H54 (cell line): ENCODE results near the gene SLC1A7.

Experiments used
- DNase-seq: peaks from one replicate; pipeline ENCODE4 v3.0.0; 2011; ENCODE audit warnings: low spot score, mixed read lengths; ENCODE audit not compliant: insufficient read length
- FAIRE-seq: peaks from 3 replicates; lab custom pipeline; 2011; peaks lifted over from hg19 to GRCh38; lab: Jason Lieb, UNC
- POLR2A ChIP-seq: IDR thresholded peaks from 2 replicates; pipeline ENCODE4 v1.6.1; 2011; ENCODE audit warnings: low read depth, mild to moderate bottlenecking, low read length

SLC1A7 gene

DNA sequence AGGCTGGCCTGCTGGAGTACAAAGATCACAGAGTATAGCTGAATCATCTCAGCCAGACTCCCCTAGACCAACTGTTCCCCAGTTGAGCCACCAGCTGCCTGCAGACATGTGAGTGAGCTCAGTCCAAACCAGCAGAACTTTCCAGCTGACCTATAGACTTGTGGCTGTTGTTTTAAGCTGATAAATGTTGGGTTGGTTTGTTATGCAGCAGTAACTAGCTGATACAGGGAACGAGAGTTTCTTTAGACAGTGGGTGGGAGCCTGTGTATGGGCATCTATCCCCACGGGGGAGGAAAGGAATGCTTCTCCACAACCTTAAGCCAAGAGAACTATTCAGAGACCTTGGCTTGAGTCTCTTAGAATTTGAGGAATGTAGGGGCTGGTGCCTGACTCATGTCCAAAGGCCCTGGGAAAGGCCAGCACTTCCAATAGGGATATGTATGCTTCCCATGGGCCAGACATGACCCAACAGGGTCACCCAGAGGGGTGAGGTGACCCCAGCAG is 30.1 kb downstream of the SLC1A7 start:
- peak; percentile 73 for DNase-seq
- no peak for TF ChIP-seq POLR2A
- no peak for FAIRE-seq

DNA sequence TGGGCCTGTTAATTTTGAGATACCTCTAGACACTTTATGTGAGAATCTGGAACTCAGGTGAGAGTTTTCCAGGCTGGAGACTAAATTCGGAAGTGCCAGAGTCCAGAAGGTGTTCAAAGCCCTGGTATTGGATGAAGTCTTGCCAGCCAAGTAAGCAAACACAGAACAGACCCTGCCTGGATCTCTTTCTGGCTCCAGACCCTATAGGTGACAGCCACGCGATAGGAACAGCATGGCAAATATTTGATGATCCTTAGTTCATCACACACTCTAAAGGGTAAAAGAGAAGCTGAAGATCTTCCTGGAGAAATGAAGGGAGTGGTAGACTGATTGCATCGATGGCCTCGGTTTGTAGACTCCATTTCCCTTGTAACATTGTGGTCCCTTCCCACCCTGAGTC is 30.7 kb downstream of the SLC1A7 start:
- no peak for DNase-seq
- no peak for TF ChIP-seq POLR2A
- FAIRE-seq: no peak

DNA sequence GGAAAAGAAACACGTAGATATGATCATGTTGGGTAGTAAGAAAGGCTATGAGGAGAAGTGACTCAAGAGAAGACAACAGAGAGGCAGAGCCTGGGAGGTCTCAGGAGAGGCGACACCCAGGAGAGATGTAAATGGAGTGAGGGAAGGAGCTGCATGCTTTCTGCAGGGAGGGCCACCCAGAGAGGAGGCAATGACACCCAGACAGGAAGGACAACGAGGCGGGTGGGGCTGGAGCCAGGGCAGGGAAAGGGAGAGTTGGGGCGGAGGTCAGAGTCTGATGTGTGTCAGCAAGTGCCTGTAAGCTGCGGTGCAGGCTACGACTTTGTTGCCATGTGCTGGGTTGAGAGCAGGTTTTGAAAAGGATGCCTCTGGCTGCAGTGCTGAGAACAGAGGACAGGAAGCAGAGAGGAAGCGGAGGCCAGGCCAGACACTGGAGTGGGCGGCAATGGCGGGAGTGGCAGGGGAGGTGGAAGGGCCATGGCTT is 31.3 kb downstream of the SLC1A7 start:
- no peak for FAIRE-seq
- DNase-seq: no peak

DNA sequence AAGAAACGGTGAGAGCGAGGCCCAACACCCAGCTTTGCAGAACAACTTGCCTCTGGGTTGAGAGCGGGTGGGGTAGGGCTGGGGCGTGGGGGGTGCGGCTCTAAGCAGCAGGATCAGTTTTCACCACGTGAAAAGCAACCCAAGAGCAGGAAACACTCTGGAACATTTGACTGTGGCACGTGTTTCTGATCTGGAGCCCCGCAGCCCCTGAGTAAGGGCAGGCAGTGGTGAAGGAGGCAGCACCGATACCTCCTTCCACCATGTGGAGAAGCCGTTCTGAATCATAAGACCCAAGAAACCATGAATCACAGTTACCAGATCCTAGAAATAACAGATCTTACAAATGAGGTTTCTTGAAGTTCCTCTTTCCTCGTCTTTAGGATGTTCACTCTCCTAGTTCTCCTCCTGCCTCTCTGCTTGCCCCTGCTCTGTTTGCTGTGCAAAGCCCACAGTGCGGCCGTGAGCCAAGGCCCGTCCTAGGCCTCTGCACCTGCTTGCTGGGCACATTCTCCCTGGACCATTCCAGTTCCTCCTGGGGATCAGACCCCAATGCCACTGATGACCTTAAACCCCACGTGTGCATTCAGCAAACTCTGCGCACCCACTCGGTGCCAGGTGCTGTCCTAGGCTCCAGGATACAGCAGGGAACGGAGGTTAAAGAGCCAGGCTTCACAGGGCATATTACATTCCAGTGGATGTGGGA is 31.9 kb downstream of the SLC1A7 start:
- FAIRE-seq: no peak
- no peak for DNase-seq
- no peak for TF ChIP-seq POLR2A

More for the DNA sequence above, 31.3 kb downstream of the SLC1A7 start:
- no peak for TF ChIP-seq POLR2A

DNA sequence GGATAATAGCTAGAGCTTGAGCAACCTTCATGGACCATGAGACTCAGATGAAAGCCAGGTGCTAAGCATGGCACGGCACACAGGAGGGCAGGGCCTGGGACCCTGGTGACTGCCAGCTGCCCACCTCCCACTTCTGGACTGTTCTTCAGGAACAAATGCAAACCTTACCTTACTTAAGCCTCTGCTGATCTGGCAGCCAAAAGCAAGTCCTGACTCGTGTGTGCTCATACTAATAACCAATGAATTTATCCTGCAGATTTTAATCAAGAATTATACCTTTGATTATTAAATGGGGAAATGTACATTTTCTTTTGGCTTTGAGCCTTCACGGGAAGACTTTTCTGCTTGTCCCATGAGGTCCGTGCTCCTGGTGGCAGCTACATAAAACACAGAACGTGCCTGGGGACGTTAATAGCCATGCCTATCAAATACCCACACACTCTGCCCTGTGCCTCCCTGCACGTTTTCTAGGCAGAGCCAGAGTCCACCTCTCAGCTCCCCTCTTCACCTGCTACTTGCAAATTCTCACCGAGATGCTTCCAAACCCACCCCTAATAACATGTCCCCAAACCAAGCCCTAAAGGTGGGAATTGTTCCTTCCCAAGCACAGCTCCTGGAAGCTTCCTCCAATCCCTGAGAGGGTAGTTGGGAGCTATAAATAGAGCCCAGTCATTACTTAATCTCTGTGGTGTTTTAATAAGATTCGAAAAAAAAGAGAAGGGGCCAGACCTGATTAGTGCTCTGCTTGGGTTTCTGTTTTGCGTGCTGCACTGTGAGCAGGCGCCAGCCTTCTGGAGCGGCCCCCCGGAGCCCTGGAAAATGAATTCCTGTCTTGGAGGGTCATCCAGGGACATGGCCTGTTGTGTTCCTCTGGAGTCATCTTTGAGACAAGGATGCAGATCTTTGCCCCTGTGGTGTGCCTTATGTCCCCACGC is 33.5 kb downstream of the SLC1A7 start:
- FAIRE-seq: no peak
- TF ChIP-seq POLR2A: no peak
- DNase-seq: no peak

DNA sequence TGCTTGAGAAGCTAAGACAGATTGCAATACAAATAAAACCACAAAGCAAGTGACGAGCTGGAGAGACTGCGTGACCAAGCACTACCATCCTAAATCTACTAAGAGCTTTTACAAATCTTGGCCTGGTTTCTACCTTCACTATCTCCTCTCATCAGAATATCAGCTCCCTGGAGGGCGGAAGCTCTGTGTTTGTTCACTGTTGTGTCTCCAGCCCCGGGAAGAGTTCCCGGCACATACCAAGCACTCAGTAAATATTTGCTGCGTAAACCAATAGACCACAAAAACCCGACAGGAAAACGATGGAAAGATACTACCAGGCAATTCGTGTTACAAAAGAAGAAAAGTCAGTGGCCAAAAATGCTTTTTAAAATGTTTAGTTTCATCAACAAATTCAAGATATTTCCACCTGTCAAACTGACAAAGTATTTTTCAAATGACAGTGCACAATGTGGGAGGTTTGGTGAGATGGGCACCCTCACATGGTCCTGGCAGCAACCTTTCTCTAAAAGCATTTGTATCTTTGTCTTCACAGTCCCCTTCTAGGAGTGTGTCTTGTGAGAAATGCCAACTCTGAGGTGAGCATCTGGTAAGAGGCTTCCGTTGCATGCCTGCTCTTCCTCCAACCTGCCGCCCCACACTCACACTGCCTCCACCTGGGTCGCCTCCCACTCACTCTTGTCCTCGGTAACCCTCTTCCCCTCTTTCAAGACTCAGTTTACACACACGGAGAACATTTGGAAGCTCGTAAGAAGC is 34.7 kb downstream of the SLC1A7 start:
- FAIRE-seq: no peak

DNA sequence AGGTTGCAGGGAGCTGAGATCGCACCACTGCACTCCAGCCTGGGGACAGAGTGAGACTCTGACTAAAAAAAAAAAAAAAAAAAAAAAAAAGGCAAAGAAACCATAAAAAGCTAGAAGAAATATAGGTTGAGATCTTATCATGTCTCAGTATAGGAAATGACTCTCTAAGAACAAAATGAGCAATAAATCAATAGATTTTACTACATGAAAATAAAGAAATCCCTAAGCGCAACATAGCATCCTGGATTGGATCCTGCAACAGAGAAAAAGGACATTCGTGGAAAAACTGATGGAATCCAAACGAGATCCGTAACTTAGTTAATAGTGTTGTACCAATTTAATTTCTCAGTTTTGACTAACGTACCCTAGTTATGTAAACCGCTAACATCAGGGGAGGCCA is 35.3 kb downstream of the SLC1A7 start:
- FAIRE-seq (no peak), DNase-seq (no peak)
- no peak for TF ChIP-seq POLR2A

More for the DNA sequence above, 34.7 kb downstream of the SLC1A7 start:
- TF ChIP-seq POLR2A: no peak
- no peak for DNase-seq

DNA sequence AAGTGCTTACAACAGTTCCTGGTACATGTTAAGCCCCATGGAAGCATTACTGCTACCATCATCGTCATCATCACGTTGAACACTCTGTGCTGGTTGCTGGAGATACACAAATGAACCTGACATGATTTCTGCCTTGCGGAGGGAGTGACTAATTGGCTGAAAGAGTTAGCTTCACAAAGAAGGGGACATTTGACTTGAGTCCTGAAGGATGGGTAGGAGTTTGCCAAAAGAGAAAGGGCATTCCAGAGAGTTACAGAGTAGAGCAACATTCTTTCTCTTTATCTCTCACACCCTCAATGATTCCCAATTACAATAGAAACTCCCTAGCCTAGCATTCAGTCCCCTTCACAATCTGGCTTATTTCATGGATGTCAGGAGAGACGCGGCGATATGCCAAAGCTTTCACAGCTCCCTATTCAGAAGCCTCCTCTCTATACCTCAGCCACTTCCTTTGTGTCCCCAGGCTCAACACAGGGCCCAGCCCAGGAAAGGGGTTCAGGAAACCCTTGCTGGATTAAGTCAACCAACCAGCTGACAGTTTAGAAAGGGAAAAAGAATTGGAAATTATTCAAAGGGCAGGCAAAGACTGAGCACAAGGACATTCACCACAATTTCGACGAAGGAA is 38.0 kb downstream of the SLC1A7 start:
- no peak for DNase-seq
- TF ChIP-seq POLR2A: no peak
- no peak for FAIRE-seq

DNA sequence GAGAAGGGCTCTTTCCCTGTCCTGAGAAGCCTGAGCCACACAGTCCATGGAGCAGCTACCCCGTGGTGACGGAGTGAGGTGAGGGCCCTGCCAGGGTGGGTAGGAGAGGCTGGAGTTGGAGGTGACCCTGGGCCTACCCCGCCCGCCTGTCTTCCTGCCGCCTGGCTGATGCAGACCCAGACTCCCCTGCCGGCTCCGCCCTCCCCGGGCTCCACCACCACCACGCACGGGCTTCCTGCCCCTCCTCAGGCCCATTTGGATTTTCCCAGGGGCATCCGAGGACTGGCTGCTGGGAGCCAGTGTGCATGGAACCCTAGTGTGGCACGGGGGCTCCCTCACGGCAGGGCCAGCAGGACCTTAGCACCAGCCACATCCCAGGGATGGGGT is 47.9 kb downstream of the SLC1A7 start:
- no peak for TF ChIP-seq POLR2A
- FAIRE-seq: no peak
- DNase-seq: no peak

DNA sequence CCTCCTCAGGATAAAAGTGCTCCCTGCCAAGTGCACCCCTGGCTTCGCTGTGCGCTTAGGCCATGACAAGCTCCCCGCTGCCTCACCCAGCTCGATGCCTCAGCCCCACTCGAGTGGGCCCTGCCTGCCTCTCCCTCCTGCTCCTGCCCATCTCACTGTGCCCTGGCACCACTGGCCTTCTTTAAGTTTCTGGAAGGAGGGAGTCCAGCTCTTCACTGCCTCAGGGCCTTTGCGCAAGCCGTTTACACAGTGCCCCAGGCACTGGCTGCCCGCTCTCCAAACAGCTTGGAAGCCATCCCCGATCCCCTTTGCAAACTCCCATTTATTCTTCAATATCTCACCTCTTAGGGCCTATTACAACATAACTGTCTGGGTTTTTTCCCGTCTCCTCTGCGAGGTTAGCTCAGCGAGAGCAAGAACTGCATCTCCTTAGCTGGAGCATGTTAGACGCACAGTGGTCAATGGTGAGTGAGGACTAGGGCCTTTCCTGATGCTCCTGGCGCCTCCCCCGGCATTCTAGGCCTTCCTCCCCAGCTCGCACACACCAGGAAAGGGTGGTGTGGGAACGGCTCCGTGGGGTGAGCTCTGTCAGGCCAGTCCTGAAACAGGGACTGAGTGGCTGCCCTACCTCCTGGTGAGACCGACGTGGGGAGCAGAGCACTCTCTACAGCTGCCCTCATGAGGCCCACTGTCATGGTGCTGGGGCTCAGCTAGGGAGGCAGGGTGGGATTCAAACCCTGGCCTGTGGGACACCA is 48.5 kb downstream of the SLC1A7 start:
- DNase-seq (no peak), FAIRE-seq (no peak)
- no peak for TF ChIP-seq POLR2A

DNA sequence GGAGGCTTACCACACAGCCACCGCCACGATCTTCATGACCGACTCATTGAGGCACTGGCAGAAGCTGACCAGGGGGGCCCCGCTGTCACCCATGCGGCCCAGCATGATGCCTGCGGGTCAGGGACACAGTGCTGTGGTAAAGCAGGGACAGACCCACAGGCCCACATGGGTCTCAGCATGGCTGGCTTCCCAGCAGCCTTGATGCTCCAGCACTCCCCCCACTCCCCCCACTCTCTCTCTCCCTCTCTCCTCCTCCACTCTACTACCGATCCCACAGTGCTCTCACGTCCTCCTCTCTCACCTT is 49.0 kb downstream of the SLC1A7 start:
- no peak for TF ChIP-seq POLR2A
- DNase-seq: no peak
- FAIRE-seq: no peak

DNA sequence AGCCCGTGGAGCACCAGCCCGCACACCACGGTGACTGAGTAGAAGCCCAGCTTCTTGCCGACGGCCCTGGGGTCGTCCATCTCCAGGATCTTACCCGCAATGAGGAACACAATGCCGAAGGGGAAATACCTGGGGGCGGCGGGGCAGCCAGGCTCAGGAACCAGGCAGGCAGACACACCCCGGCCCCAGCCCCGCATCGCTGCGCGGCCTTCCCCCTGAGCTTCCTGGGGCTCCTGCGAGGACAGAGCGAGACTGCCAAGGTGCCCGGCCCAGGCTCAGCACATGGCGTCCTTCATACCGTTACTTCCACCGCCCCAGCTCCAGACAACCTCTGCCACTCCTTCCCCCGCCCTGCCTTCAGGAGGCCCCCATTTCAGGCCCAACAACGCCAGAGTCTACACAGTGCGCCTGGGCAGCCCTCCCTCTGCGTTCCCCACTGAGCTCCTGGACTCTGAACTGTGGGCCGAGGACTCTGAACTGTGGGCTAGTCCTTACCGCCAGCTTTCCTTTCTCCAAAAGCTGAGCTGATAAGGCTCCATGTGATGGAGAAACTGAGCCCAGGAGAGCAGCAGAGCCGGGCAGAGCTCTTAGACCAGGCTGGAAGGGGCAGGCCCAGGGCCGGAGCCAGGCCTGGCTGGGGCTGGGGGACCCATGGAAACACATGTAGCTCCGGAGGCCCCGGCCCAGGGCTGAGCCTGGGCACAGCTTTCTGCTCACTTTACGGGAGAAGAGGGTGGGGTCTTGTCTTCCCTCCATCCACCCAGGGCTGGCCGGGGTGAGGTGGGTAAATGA is 49.6 kb downstream of the SLC1A7 start:
- FAIRE-seq: no peak
- no peak for TF ChIP-seq POLR2A
- no peak for DNase-seq
